GM18511 (cell line): ENCODE results near the gene DNAI4.
"Not testable (repeated sequence)": the region's sequence is repeated elsewhere in the genome, so short reads cannot be mapped to it uniquely, and the experiment has no call there.

Source experiments
- ATAC-seq: cut with Tn5 transposase; IDR thresholded peaks from one replicate; pipeline ENCODE4 v1.9.1; 2021; ENCODE audit warnings: mild to moderate bottlenecking, moderate library complexity; ENCODE audit not compliant: unreplicated experiment

The DNAI4 gene

GRCh38 chr1:66848193-66848592, 76.5 kb downstream of the DNAI4 start:
- ATAC-seq = no peak

- no peak for ATAC-seq
Observed at GRCh38 chr1:66840929-66841328, 83.7 kb downstream of the DNAI4 start.

- no peak for ATAC-seq
Observed at GRCh38 chr1:66834926-66835325, 89.7 kb downstream of the DNAI4 start.

GRCh38 chr1:66833112-66833511, 91.5 kb downstream of the DNAI4 start:
- ATAC-seq = no peak

- no peak for ATAC-seq
Observed at GRCh38 chr1:66831529-66832239, 93.0 kb downstream of the DNAI4 start.

- no peak for ATAC-seq
Observed at GRCh38 chr1:66824771-66825170, 99.9 kb downstream of the DNAI4 start.

GRCh38 chr1:66809736-66810326, 114.8 kb downstream of the DNAI4 start:
- ATAC-seq = no peak

GRCh38 chr1:66809245-66809644, 115.4 kb downstream of the DNAI4 start:
- ATAC-seq = no peak

- not testable (repeated sequence) for ATAC-seq
Observed at GRCh38 chr1:66795839-66796238, 128.8 kb downstream of the DNAI4 start.

- ATAC-seq = no peak
Observed at GRCh38 chr1:66791621-66792610, 132.7 kb downstream of the DNAI4 start.

GRCh38 chr1:66788231-66788939, 136.3 kb downstream of the DNAI4 start:
- peak; percentile 80 for ATAC-seq

GRCh38 chr1:66787641-66788040, 137.0 kb downstream of the DNAI4 start:
- peak; percentile 42 for ATAC-seq

GRCh38 chr1:66785800-66786199, 138.9 kb downstream of the DNAI4 start:
- ATAC-seq = not testable (repeated sequence)

- no peak for ATAC-seq
Observed at GRCh38 chr1:66779475-66780078, 145.1 kb downstream of the DNAI4 start.

GRCh38 chr1:66778969-66779368, 145.7 kb downstream of the DNAI4 start:
- ATAC-seq = no peak

- ATAC-seq = no peak
Observed at GRCh38 chr1:66778266-66778665, 146.4 kb downstream of the DNAI4 start.

GRCh38 chr1:66777831-66778230, 146.8 kb downstream of the DNAI4 start:
- no peak for ATAC-seq

- no peak for ATAC-seq
Observed at GRCh38 chr1:66775646-66776045, 149.0 kb downstream of the DNAI4 start.

- no peak for ATAC-seq
Observed at GRCh38 chr1:66774438-66774837, 150.2 kb downstream of the DNAI4 start.

GRCh38 chr1:66773227-66773626, 151.4 kb downstream of the DNAI4 start:
- ATAC-seq = no peak
